K562 (cell line): ENCODE measurements around the gene SLC1A7. TPM values are rescaled to one million over a fixed set of nuclear protein-coding genes. Genes with fewer than 3 reads are reported as not detected.
A peak's percentile ranks its signal among the peaks of the same experiment; 100 is the strongest.

Source experiments
- ATAC-seq: fragments of 200-7000 bp; cut with Tn5 transposase; 3 replicates; pipeline ENCODE4 v1.9.1; 2020; ENCODE audit warnings: moderate library complexity
- BruUV-seq: library from RNA; stranded (reverse); fragments of 400-500 nt; replicated peaks from 2 replicates; lab custom pipeline; 2021; lab: Mats Ljungman, UMichigan
- CTCF ChIA-PET: fragments of 300-600 bp; formaldehyde crosslinking; extraction: SDS; loops from one replicate; lab custom pipeline; 2021; ENCODE audit warnings: low intra/inter-chr PET ratio; lab: Yijun Ruan, JAX
- POLR2A ChIA-PET: fragments of 300-600, 350-650 bp; sonication (Branson Sonifier 250); formaldehyde crosslinking; extraction: SDS; loops from one replicate; lab custom pipeline; 2021; ENCODE audit warnings: antibody characterized with exemption, inconsistent platforms; lab: Yijun Ruan, JAX
- DNase-seq, 4 experiments: peaks; one replicate each; pipeline versions ENCODE4 v3.0.0 to v3.0.0-alpha.2; 2011 to 2018; ENCODE audit warnings: low spot score in 3 of 4, mixed read lengths in 3 of 4; ENCODE audit errors: extremely low read depth in 1 of 4
- FAIRE-seq: peaks from 2 replicates; lab custom pipeline; 2011; peaks lifted over from hg19 to GRCh38; lab: Jason Lieb, UNC
- H2AFZ ChIP-seq: 2 replicates; pipeline ENCODE4 v1.6.0; 2011; ENCODE audit warnings: low read depth, low read length, control low read depth, inconsistent platforms
- H3K27ac ChIP-seq: fragments of 200-600 bp; 3 replicates; pipeline ENCODE4 v1.8.0; 2011; ENCODE audit warnings: low read depth, mild to moderate bottlenecking, control low read depth, inconsistent platforms, low read length, moderate library complexity, mixed read lengths; ENCODE audit errors: extremely low read depth
- H3K27me3 ChIP-seq, 2 experiments: fragments of 300-600 bp in 1 of 2; 2 replicates in 1 of 2; 3 replicates in 1 of 2; pipeline versions ENCODE4 v1.6.0 to v1.8.0; 2011; ENCODE audit warnings: inconsistent platforms in 2 of 2, low read length in 2 of 2, mild to moderate bottlenecking in 1 of 2, mixed read lengths in 1 of 2, moderate library complexity in 1 of 2; ENCODE audit not compliant: control insufficient read depth in 2 of 2, insufficient read depth in 2 of 2
- H3K36me3 ChIP-seq: fragments of 300-600 bp; 3 replicates; pipeline ENCODE4 v1.8.0; 2011; ENCODE audit warnings: mild to moderate bottlenecking, low read length, inconsistent platforms; ENCODE audit not compliant: control insufficient read depth, insufficient read depth
- H3K4me1 ChIP-seq, 2 experiments: fragments of 200-600 bp in 1 of 2; replicated peaks in 1 of 2; 2 replicates in 1 of 2; 3 replicates in 1 of 2; pipeline versions ENCODE4 v1.5.1 to v1.8.0; 2011; ENCODE audit warnings: inconsistent platforms in 2 of 2, low read length in 2 of 2, mild to moderate bottlenecking in 1 of 2, mixed read lengths in 1 of 2, moderate library complexity in 1 of 2; ENCODE audit not compliant: control insufficient read depth in 2 of 2, insufficient read depth in 2 of 2
- H3K4me2 ChIP-seq: 2 replicates; pipeline ENCODE4 v1.6.1; 2011; ENCODE audit warnings: low read length, control low read depth, inconsistent platforms, mixed read lengths; ENCODE audit not compliant: insufficient read depth
- H3K4me3 ChIP-seq: fragments of 200-600 bp; sonication (generic), shearing (Covaris generic); 2 replicates; pipeline ENCODE4 v1.5.1; 2016; ENCODE audit warnings: control low read depth, inconsistent platforms
- H3K79me2 ChIP-seq: fragments of 200-600 bp; 3 replicates; pipeline ENCODE4 v1.8.0; 2011; ENCODE audit warnings: low read length, inconsistent platforms; ENCODE audit not compliant: control insufficient read depth, insufficient read depth
- H3K9ac ChIP-seq, 2 experiments: 2 replicates each; pipeline versions ENCODE4 v1.6.0 to v1.6.1; 2011; ENCODE audit warnings: low read depth in 2 of 2, low read length in 2 of 2, control low read depth in 1 of 2, inconsistent platforms in 1 of 2, mild to moderate bottlenecking in 1 of 2, mixed read lengths in 1 of 2; ENCODE audit not compliant: insufficient read depth in 1 of 2
- H3K9me1 ChIP-seq: one replicate; pipeline ENCODE4 v1.6.0; 2011; ENCODE audit warnings: inconsistent platforms, mild to moderate bottlenecking, low read length, moderate library complexity; ENCODE audit not compliant: control insufficient read depth, insufficient read depth
- H3K9me3 ChIP-seq: replicated peaks from 2 replicates; pipeline ENCODE4 v1.5.1; 2011; ENCODE audit warnings: low read depth, low read length, inconsistent platforms; ENCODE audit not compliant: control insufficient read depth, insufficient read depth
- H4K20me1 ChIP-seq: replicated peaks from 2 replicates; pipeline ENCODE4 v1.6.1; 2011; ENCODE audit warnings: low read length, inconsistent platforms, mixed read lengths; ENCODE audit not compliant: control insufficient read depth, insufficient read depth
- ASH1L ChIP-seq: fragments of 450-650 bp; IDR thresholded peaks from 2 replicates; pipeline ENCODE4 v1.6.1; 2018; ENCODE audit warnings: borderline replicate concordance, mild to moderate bottlenecking, low read depth; ENCODE audit not compliant: partially characterized antibody
- ATF3 ChIP-seq, 2 experiments: fragments of 450-650 bp in 1 of 2; sonication (generic) in 1 of 2; formaldehyde crosslinking in 1 of 2; IDR thresholded peaks in 1 of 2; conservative IDR thresholded peaks in 1 of 2; 2 replicates each; pipeline versions ENCODE4 v1.6.1 to v1.8.1; 2016 to 2023; ENCODE audit warnings: mild to moderate bottlenecking in 2 of 2, moderate library complexity in 2 of 2, inconsistent platforms in 1 of 2, missing genetic modification reagents in 1 of 2
- WGBS: fragments of 100-300 bp; shearing (Covaris generic); methylation state at CpG from one replicate; pipeline ENCODE4 v1.1.6; 2016; ENCODE audit warnings: low coverage, mixed read lengths; ENCODE audit not compliant: insufficient coverage; ENCODE audit errors: missing lambda C conversion rate; 5-methylcytosine and 5-hydroxymethylcytosine counted together
- in situ Hi-C: fragments of 300-500 bp; cut with MboI; formaldehyde crosslinking; loops from 4 replicates; pipeline ENCODE4 v1.15.0; 2018; ENCODE audit warnings: inconsistent platforms, mixed read lengths
- intact Hi-C: fragments of 100-400 bp; cut with micrococcal nuclease; formaldehyde crosslinking; loops from 2 replicates; pipeline ENCODE4 v1.14.2; 2022
- polyA plus RNA-seq, 8 experiments: library from polyadenylated mRNA; depleted of rRNA in 4 of 8; stranded (reverse) in 5 of 8; unstranded in 3 of 8; fragments of >200 nt; fragmentation: Nextera tagmentation in 2 of 8; fragmentation: Illumina TruSeq in 1 of 8; extraction: Ambion mirVana in 2 of 8; extraction: Trizol in 1 of 8; gene quantifications; 2 replicates each; pipeline versions ENCODE4 v1.2.1 to v1.2.3, GENCODE V29; 2011 to 2014; ENCODE audit warnings: inconsistent platforms in 1 of 8, missing spikeins in 1 of 8
- total RNA-seq, 7 experiments: library from RNA; depleted of rRNA in 6 of 7; stranded (reverse); fragments of >200 nt in 6 of 7; fragmentation: Illumina TruSeq in 2 of 7; extraction: Trizol in 2 of 7; gene quantifications; 2 replicates each; pipeline versions ENCODE4 v1.2.1 to v1.2.3, GENCODE V29; 2011 to 2021; ENCODE audit warnings: low replicate concordance in 1 of 7

SLC1A7 gene
- total and polyA plus RNA-seq, 9 of the 15 experiments (the other 6 are each of a cell fraction or from before 2014, with no cell fraction given) = 0.07 TPM; not detected in 8

GRCh38 chr1:53089478-53090226 lies 52.8 kb downstream of the SLC1A7 start:
- no peak for DNase-seq
- H3K4me2 ChIP-seq = no peak overlapping the region
- TF ChIP-seq ATF3 (IDR thresholded peaks at IDR 0.05) (peak; percentile 86), ATF3 (CRISPR knock-in tag; conservative IDR thresholded peaks at IDR 0.05) (no peak), ASH1L (no peak)
- H3K4me3 ChIP-seq = no peak overlapping the region
- H3K9me1 ChIP-seq = no peaks in the 10 kb centered on the region
- no peaks in the 10 kb centered on the region for H3K9me3 ChIP-seq
- H3K9ac ChIP-seq = no peak overlapping the region
- H4K20me1 ChIP-seq = 0 out of 2 replicates have a peak, but pooled peaks cover 1% of the 10 kb centered on the region
- ATAC-seq = no peak
- intact Hi-C loops (no loop called here), in situ Hi-C loops (no loop called here)
- H2AFZ ChIP-seq = no peak overlapping the region
- H3K4me1 ChIP-seq = peaks cover 8 to 54% of the 10 kb centered on the region in 2 experiments; a peak in 3 of 5 replicates
- FAIRE-seq = no peak
- no peaks in the 10 kb centered on the region for H3K36me3 ChIP-seq
- H3K79me2 ChIP-seq = no peaks in the 10 kb centered on the region
- BruUV-seq = no TSS peak
- 31% methylated on average over 11 of the region's 11 CpGs for WGBS
- CTCF ChIA-PET = no interaction called here
- POLR2A ChIA-PET = interaction anchor here (0.6 to 0.9 kb wide), 5 partner anchors 29 to 387 kb away, joined by 3 to 4 read pairs (median 3); no protein-coding TSS in a partner anchor
- H3K27ac ChIP-seq = no peak overlapping the region
- H3K27me3 ChIP-seq = peaks cover 29 to 46% of the 10 kb centered on the region in 2 experiments
